ENCODE data around the gene OSBP. TPM values are rescaled to one million over a fixed set of nuclear protein-coding genes. Genes with fewer than 3 reads are reported as not detected.

OSBP gene
- polyA plus RNA-seq, 2 of the 4 experiments (the other 2 are of a cell fraction): 25.9 to 31.7 TPM

- no peak for TF ChIP-seq ZNF302 (CRISPR knock-in tag; IDR thresholded peaks at IDR 0.05)
- TF ChIP-seq, protein P1, sequence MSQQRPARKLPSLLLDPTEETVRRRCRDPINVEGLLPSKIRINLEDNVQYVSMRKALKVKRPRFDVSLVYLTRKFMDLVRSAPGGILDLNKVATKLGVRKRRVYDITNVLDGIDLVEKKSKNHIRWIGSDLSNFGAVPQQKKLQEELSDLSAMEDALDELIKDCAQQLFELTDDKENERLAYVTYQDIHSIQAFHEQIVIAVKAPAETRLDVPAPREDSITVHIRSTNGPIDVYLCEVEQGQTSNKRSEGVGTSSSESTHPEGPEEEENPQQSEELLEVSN (IDR thresholded peaks at IDR 0.05; ENCODE audit: borderline replicate concordance, low read depth): no peak; the same call in 1 of the 2 replicates
- TF ChIP-seq ZC3H11A (IDR thresholded peaks at IDR 0.05): no peak
- no peak for TF ChIP-seq RCOR1 (IDR thresholded peaks at IDR 0.05; ENCODE audit: low read depth, low read length)
- peak in 1 of 2 experiments; percentile 42; a peak in 2 of 4 replicates for TF ChIP-seq CEBPB (IDR thresholded peaks at IDR 0.05)
- TF ChIP-seq ZFP36 (IDR thresholded peaks at IDR 0.05; ENCODE audit: borderline replicate concordance, partially characterized antibody): no peak
- no peak for TF ChIP-seq KDM1A (IDR thresholded peaks at IDR 0.05; ENCODE audit: low read depth)
- TF ChIP-seq HDAC2 (IDR thresholded peaks at IDR 0.05): no peak
- TF ChIP-seq, protein P2, sequence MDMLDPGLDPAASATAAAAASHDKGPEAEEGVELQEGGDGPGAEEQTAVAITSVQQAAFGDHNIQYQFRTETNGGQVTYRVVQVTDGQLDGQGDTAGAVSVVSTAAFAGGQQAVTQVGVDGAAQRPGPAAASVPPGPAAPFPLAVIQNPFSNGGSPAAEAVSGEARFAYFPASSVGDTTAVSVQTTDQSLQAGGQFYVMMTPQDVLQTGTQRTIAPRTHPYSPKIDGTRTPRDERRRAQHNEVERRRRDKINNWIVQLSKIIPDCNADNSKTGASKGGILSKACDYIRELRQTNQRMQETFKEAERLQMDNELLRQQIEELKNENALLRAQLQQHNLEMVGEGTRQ (IDR thresholded peaks at IDR 0.05): peak; percentile 82
- TF ChIP-seq MYC (IDR thresholded peaks at IDR 0.05; ENCODE audit: borderline replicate concordance, low read length): peak; percentile 93
- no peak for TF ChIP-seq JUN (IDR thresholded peaks at IDR 0.05)
- TF ChIP-seq, protein P3, sequence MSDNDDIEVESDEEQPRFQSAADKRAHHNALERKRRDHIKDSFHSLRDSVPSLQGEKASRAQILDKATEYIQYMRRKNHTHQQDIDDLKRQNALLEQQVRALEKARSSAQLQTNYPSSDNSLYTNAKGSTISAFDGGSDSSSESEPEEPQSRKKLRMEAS (IDR thresholded peaks at IDR 0.05): peak; percentile 93
- TF ChIP-seq ZSCAN20 (CRISPR knock-in tag; IDR thresholded peaks at IDR 0.05): no peak
- no peak for TF ChIP-seq EP300 (IDR thresholded peaks at IDR 0.05)
- TF ChIP-seq CBX2 (IDR thresholded peaks at IDR 0.05; ENCODE audit: borderline replicate concordance, low read depth): no peak
- TF ChIP-seq RFX5 (IDR thresholded peaks at IDR 0.05): peak; percentile 23; the same call in 1 of the 2 replicates
Measured at GRCh38 chr11:59556115-59556916, 59.3 kb downstream of the OSBP start (continued).

DNA sequence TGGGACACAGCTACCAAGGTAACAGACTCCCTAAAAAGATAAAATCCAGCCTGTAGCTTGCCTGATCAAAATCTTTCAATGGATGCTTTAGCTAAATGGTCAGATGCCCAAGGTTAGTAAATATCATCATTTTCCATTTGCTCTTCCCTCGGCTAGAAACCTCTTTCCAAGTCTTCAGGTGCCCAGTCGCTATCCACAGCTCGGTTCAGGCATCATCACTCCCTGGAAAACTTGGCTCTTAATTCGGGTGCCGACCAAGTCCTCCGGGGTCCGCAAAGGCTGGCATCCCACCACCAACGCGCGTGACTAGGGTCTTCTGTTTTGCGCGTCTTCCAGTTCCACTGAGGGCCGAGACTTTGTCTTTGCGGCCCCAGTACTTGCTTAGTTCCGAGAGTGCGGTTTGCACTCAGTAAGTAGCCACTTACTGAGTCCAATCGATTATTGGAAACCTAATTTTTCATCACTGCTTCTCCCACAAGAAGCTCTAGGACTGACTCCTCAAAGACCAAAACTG lies 59.9 kb downstream of the OSBP start:
- ChIA-PET CTCF (interaction anchor here (2.7 kb wide), 1 partner anchor 18 kb away, joined by 15 read pairs; no protein-coding TSS in a partner anchor), POLR2A (interaction anchor here (1.1 to 2.9 kb wide), 2 partner anchors 10 to 113 kb away, joined by 5 to 15 read pairs; partner anchors contain the start of gene PATL1)
- Histone ChIP-seq H3K4me1 (peaks cover 14% of the 10 kb centered on the region), H3K27ac (peak overlapping the region; percentile 83 to 91), H3K9me3 (no peaks in the 10 kb centered on the region), H3K4me2 (peak overlapping the region; percentile 90), H3K4me3 (peak overlapping the region; percentile 58)
- FAIRE-seq: no peak
- no peak for DNase-seq (ENCODE audit: low read depth in 1 of 2, low spot score in 1 of 2)
- no peak for TF ChIP-seq RFX5 (IDR thresholded peaks at IDR 0.05)
- no peak for TF ChIP-seq PHF8 (IDR thresholded peaks at IDR 0.05; ENCODE audit: borderline replicate concordance, low read depth)
- TF ChIP-seq REST (IDR thresholded peaks at IDR 0.05): no peak
- no peak for TF ChIP-seq EHF (CRISPR knock-in tag; IDR thresholded peaks at IDR 0.05)
- TF ChIP-seq RAD21 (conservative IDR thresholded peaks at IDR 0.05 in 1 of 2, IDR thresholded peaks at IDR 0.05 in 1 of 2): no peak
- no peak for TF ChIP-seq MAFK (IDR thresholded peaks at IDR 0.05; ENCODE audit: partially characterized antibody)
- TF ChIP-seq, protein P4, sequence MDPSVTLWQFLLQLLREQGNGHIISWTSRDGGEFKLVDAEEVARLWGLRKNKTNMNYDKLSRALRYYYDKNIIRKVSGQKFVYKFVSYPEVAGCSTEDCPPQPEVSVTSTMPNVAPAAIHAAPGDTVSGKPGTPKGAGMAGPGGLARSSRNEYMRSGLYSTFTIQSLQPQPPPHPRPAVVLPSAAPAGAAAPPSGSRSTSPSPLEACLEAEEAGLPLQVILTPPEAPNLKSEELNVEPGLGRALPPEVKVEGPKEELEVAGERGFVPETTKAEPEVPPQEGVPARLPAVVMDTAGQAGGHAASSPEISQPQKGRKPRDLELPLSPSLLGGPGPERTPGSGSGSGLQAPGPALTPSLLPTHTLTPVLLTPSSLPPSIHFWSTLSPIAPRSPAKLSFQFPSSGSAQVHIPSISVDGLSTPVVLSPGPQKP (IDR thresholded peaks at IDR 0.05; ENCODE audit: low read depth, low read length): no peak
- no peak for TF ChIP-seq EHMT2 (IDR thresholded peaks at IDR 0.05; ENCODE audit: low read depth)
- TF ChIP-seq NR3C1 (IDR thresholded peaks at IDR 0.05): no peak
- TF ChIP-seq KDM1A (IDR thresholded peaks at IDR 0.05; ENCODE audit: low read depth): no peak
- TF ChIP-seq ZNF302 (CRISPR knock-in tag; IDR thresholded peaks at IDR 0.05): no peak
- no peak for TF ChIP-seq TFCP2L1 (CRISPR knock-in tag; IDR thresholded peaks at IDR 0.05)
- TF ChIP-seq, protein P2 (IDR thresholded peaks at IDR 0.05): no peak
- TF ChIP-seq, protein P5, sequence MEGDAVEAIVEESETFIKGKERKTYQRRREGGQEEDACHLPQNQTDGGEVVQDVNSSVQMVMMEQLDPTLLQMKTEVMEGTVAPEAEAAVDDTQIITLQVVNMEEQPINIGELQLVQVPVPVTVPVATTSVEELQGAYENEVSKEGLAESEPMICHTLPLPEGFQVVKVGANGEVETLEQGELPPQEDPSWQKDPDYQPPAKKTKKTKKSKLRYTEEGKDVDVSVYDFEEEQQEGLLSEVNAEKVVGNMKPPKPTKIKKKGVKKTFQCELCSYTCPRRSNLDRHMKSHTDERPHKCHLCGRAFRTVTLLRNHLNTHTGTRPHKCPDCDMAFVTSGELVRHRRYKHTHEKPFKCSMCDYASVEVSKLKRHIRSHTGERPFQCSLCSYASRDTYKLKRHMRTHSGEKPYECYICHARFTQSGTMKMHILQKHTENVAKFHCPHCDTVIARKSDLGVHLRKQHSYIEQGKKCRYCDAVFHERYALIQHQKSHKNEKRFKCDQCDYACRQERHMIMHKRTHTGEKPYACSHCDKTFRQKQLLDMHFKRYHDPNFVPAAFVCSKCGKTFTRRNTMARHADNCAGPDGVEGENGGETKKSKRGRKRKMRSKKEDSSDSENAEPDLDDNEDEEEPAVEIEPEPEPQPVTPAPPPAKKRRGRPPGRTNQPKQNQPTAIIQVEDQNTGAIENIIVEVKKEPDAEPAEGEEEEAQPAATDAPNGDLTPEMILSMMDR (IDR thresholded peaks at IDR 0.05): no peak
- no peak for ATAC-seq
- WGBS (ENCODE audit: missing lambda C conversion rate): 31% methylated on average over 17 of the region's 17 CpGs
